ENCODE data around the gene SDHB. TPM values are rescaled to one million over a fixed set of nuclear protein-coding genes. Genes with fewer than 3 reads are reported as not detected.
A peak's percentile ranks its signal among the peaks of the same experiment; 100 is the strongest.

Gene SDHB
- total and polyA plus RNA-seq, 10 of the 15 experiments (the other 5 are each of a cell fraction or from before 2014, with no cell fraction given): 101 to 319 (median 188) TPM

DNA sequence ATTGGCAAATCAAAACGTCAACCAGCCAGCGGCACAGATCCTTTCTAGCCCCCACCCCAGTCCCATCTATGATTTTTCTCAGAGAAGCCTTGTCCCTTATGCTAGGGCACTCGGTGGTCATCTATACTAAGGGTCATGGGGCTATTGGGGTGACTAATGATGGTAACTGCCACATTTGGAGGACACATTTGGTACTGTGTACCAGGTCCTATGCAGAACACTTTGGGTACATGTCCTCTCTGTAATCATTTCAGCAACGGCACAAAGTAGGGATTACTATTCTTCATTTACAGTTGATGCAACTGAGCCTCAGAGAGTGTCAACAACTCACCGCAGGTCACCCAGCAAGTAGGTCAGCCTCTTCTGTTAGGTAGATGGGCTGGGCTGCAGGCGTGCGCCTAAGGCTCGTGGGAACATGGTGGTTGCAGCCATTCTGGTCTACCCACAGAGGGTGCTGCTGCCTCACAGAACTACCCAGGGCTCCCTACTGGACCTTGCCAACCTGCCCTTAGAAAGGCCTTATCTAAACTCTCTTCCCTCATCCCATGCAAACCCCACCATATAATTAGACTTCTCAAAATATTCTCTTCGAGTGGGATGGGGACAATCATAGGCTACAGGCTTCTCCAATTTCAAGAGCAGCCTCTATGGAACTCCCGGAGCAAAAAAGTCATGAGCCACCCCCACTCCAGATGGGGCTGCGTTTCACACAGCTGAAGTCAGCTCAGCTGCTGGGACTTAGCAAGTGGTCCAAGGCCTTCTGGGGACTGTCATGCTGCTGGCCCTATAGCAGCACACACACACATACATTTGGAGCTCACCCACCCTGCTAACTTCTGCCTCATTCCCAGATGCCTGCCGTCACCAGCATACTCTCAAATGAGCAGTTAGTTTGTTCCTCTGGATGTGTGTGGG is 5.8 kb upstream of the SDHB start (continued):
- TF ChIP-seq, protein P1, sequence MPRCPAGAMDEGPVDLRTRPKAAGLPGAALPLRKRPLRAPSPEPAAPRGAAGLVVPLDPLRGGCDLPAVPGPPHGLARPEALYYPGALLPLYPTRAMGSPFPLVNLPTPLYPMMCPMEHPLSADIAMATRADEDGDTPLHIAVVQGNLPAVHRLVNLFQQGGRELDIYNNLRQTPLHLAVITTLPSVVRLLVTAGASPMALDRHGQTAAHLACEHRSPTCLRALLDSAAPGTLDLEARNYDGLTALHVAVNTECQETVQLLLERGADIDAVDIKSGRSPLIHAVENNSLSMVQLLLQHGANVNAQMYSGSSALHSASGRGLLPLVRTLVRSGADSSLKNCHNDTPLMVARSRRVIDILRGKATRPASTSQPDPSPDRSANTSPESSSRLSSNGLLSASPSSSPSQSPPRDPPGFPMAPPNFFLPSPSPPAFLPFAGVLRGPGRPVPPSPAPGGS (IDR thresholded peaks at IDR 0.05; ENCODE audit: borderline replicate concordance, insufficient read depth, low read depth, low read length, poor library complexity, severe bottlenecking): no peak
- no peak for TF ChIP-seq MTA2 (IDR thresholded peaks at IDR 0.05; ENCODE audit: low read depth)
- TF ChIP-seq TCF12 (IDR thresholded peaks at IDR 0.05; ENCODE audit: low read depth, low read length): no peak
- TF ChIP-seq NR2C1 (IDR thresholded peaks at IDR 0.05): no peak
- no peak for TF ChIP-seq CHD2 (IDR thresholded peaks at IDR 0.05; ENCODE audit: borderline replicate concordance, low read depth, low read length)
- no peak for TF ChIP-seq CEBPB (IDR thresholded peaks at IDR 0.05; ENCODE audit: borderline replicate concordance in 1 of 2, low read depth in 2 of 2, low read length in 2 of 2)
- TF ChIP-seq EED (IDR thresholded peaks at IDR 0.05; ENCODE audit: low read depth): no peak
- no peak for TF ChIP-seq SPI1 (IDR thresholded peaks at IDR 0.05; ENCODE audit: borderline replicate concordance, insufficient read depth, low read depth, low read length)
- no peak for TF ChIP-seq IKZF2 (IDR thresholded peaks at IDR 0.05)
- no peak for TF ChIP-seq ESRRA (IDR thresholded peaks at IDR 0.05; ENCODE audit: low read length)
- no peak for TF ChIP-seq MTA3 (IDR thresholded peaks at IDR 0.05; ENCODE audit: borderline replicate concordance, low read length)
- no peak for TF ChIP-seq DPF2 (IDR thresholded peaks at IDR 0.05)
- TF ChIP-seq RUNX3 (IDR thresholded peaks at IDR 0.05; ENCODE audit: low read length): peak; percentile 53
- TF ChIP-seq RBBP5 (conservative IDR thresholded peaks at IDR 0.05): no peak

Data from GM12878 (cell line).